ENCODE measurements around the gene ECE2.
"Not testable (repeated sequence)": the region's sequence is repeated elsewhere in the genome, so short reads cannot be mapped to it uniquely, and the experiment has no call there.

ECE2 gene

DNA sequence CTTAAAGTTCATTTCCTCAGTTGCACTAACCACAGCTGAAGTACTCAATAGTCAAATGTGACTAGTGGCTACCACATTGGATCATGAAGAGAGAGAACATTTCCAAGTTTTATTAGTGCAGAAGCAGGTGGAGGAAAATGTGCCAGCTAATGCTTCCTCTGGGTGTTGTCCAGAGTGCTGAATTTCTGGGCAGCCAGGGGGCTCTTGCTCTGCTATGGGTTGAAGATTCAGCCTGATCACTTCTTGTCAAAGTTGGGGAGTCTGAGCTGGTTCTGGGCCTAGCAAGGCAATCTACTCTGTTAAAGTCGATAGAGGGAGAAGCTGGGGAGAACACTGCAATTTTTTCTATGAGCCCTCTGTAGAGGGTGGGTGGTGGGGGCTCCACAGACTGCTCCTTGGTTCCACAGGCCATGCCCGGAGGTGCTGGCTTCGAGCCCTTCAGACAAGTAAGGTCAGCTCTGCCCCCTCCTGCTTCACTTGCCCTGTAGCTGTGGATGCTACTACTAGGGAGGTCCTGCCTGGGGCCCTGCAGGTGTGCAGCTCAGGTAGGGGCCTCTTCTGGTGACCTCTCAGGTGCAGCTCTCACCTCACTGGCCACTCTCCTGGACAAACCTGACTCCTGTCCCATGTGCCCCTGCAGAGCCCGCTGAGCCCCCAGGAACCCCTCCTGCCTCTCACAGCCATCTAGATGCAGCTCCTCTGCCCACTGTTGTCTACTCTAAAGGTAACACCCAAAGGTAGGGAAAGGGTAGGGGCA lies 35.3 kb upstream of the ECE2 start:
- DNase-seq, result no peak

DNA sequence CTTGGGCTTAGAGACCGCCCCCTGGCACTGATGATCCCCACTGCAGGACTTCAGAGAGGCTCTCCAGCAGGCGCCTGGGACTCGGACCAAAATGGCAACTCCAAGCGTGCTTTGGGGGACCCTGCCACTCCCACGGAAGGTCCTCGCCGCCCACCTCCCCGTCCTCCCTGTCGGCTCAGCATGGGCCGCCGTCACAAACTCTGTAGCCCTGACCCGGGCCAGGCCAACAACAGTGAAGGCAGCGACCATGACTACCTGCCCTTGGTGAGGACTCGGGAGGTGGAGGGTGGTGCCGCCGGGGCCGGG lies 34.7 kb upstream of the ECE2 start:
- no peak for DNase-seq

DNA sequence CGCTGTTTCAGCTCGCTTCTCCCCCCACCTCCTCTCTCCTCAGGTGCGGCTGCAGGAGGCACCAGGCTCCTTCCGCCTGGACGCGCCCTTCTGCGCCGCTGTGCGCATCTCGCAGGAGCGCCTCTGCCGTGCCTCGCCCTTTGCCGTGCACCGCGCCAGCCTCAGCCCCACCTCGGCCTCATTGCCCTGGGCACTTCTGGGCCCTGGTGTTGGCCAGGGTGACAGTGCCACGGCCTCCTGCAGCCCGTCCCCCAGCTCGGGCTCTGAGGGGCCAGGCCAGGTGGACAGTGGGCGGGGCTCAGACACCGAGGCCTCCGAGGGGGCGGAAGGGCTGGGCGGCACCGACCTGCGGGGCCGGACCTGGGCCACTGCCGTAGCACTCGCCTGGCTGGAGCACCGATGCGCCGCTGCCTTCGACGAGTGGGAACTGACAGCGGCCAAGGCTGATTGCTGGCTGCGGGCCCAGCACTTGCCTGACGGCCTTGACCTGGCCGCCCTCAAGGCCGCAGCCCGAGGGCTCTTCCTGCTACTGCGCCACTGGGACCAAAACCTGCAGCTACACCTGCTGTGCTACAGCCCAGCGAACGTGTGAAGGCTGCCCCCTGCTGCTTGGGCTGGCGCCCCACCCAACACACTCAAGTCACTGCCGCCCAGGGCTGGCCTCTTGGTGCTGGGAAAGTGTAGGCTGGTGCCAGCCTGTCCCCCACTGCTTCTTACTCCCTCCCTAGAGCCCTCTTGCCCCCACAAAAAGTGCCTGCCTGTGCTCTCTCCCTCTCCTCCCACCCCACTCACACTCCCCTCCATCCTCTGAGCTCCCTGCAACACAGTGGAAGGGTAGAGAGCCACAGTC lies 34.1 kb upstream of the ECE2 start:
- DNase-seq, result no peak

DNA sequence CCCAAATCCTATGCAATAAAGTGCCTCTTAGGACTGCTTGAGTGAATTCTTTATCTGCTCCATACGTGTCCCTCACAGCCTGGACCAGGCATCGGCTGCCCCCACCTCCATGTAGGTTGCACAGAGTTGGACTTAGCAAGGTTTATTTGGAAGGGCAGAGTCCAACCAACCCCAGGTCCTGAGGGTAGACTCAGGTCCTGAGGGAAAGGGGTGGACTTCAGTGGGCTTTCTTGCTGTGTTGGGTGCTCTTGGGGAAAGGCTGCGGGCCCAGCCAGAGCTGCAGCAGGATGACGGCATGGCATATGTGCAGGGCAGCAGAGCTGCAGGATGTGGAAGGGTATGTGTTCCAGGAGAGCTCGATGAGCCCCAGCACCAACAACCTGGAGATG lies 33.5 kb upstream of the ECE2 start:
- no peak for DNase-seq

DNA sequence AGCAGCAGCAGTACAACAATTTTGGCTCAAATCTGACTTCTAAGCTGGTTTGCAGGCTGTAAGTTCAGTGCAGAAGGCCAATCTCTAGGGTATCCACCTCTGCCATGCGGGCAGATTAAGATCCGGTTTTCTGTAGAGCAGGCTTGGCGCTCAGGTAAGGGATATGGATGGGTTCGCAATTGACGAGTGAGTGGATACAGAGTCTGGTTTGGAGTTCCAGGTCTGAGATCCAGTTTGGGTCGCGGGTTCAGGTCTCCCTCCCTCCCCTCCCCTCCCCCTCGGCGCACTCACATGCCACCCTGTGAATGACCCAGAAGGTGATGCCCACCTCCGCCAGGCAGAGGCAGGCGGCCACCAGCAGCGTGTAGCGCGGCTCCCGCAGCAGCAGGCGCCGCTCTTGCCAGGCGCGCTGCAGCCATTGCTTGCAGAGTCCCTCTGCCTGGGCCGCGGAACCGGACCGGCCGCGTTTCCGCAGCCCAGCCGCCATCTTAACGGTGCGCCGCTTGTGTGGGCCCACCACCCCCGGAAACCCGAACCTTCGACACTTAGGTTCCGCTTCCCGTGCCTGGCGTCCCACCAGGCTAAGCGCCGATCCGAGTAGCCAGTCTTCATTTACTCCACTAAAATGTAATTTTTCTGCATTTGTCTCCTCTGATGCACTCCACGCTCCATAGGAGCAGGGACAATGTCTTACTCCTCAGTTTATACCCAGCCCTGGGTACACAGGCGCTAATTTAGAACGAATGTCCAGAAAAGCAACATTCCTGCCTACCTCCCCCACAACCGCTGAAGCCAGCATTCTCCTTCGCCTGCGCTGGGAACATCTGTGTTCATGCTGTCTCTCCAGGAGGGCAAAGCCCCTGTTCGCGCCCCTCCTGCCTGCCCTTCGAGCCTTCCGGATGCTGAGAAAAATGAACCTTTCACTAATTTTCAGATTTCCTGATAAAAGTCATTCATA lies 27.1 kb upstream of the ECE2 start, which contains the start of gene ALG3:
TSS of gene ALG3 (minus strand) at position 509 of the 958 bp plus-strand sequence. CDS start at position 487, 22 bp downstream.
- peak; percentile 88 for DNase-seq

DNA sequence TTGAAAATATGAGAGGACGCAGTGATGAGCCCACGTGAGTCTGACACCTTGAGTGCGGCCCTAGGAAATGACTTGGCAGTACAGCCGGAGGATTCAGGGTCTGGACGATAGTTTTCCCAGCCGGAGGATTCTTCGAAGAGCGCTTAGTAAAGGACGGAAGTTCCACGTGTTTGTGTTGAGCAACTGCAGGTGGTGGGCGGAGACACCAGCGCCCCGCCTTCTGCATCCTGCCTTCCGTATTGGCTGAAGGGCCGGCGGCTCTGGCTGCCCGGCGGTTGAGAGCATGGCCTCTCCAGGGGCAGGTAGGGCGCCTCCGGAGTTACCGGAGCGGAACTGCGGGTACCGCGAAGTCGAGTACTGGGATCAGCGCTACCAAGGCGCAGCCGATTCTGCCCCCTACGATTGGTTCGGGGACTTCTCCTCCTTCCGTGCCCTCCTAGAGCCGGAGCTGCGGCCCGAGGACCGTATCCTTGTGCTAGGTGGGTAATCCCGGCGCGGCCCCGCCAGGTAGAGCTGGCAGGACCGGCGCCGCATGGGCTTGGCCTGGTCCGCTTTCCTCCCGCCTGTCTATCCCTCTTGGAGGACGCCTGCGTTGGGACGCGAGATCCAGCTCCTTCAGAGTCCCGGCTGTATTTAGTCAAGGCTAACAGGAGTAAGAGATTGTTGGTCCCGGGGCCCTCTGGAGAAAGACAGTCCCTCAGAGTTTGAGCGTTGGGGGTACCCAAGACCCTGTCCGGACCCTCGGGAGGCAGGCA lies 26.2 kb upstream of the ECE2 start, which contains the start of gene EEF1AKMT4:
TSS of gene EEF1AKMT4 (plus strand) at position 261 of the 755 bp plus-strand sequence. CDS start at position 284, 23 bp downstream.
- peak; percentile 96 for DNase-seq

DNA sequence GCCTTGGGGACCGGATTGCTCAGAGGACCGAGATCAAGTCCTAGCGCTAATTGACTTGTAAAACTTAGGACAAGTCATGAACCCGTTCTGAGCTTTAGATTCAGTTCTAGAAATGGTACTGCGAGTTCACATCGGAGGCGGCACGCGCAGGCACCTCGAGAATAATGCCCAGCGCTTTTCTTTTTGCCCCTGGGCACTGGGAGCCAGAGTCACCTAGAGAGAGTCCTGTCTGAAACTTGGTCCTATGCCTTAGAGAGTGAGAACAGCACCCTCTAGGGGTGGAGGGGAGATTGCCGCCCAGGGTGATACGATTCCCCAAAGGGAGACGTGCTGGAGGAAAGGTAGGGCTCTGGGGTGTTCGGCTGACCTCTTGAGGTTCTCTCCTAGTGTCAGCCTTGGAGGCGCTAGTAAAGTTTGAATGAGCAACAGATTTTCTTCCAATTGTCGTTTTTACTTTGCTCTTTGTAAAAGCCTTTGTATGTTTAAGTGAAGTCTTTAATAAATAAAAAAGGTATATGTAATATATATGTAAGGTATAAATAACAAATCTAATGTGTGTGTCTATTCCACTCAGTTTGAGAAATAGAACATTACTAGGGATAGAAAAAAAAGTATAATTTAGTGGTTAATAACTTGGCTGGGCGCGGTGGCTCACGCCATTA lies 25.5 kb upstream of the ECE2 start:
- peak; percentile 85 for DNase-seq

DNA sequence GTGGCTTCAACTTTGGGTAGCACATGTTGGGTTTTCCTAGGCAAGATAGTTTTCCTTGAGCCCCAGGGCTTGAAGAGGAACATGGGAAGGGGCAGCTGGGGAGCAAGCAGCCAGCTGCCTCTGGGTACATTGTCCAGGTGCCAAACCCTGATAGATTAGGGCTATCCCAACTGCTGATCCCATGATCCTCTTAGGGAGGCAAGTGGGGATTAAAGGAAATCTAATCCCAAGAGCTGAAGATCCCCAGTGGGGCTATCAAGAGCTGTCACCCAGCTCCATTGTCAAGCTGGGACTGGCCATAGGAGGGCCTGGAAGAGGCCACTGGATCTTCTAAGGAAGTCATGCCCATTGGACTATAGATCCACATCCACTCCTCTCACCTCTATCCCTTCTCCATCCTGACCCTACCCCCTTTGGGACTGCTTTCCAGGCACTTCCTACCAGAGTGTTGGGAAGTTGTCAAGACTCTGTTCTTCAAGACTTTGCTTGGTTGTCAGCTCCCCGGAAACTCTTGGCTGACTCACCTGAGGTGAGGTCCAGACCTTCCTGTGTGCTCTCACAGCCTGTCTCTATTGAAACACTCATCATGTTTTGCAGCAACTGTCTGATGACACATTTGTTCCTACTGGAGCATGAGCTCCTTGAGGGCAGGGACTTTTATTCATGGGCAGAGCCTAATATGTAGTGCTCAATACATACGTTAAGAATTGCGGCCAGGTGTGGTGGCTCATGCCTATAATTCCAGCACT lies 20.4 kb upstream of the ECE2 start:
- DNase-seq, result no peak

DNA sequence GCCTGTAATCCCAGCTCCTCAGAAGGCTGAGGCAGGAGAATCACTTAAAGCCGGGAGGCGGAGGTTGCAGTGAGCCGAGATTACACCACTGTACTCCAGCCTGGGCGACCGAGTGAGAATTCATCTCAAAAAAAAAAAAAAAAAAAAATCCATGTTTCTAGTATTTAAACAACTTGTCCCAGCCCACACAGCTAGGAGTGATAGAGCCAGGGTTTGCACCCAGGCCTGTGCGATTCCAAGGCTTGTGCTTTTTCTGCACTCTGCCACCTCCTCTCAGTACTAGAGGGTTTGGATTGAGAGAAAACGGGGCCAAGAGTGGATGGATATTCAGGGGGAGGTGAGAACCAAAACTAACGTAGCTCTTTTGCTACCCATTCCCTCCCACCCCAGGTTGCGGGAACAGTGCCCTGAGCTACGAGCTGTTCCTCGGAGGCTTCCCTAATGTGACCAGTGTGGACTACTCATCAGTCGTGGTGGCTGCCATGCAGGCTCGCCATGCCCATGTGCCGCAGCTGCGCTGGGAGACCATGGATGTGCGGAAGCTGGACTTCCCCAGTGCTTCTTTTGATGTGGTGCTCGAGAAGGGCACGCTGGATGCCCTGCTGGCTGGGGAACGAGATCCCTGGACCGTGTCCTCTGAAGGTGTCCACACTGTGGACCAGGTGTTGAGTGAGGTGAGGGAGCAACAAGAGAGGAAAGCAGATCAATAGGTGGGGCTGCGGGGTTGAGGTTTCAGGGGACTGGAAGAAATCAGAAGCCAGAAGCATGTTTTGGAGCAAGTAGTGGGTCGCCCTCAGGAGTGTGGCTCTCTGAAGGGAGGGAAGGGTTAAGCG lies 18.5 kb upstream of the ECE2 start:
- DNase-seq, result no peak

DNA sequence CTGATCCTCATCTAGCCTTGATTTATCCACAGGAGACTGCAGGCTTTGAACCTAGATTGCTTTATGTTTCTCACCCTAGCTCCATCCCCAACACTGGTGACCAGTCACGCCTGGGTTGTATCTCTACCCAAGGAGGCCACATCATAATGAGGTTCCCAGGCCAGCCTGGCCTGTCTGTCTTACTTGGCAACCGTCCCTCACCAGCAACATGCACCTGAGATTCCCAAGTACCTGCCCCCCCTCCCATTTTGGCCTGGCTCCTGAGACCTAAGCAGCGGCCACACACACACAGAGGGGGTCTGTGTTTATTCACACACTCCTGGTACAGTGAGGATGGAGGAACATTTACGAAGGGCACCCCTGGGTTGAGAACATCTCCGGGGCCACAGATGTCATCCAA lies 16.9 kb upstream of the ECE2 start:
- no peak for DNase-seq

DNA sequence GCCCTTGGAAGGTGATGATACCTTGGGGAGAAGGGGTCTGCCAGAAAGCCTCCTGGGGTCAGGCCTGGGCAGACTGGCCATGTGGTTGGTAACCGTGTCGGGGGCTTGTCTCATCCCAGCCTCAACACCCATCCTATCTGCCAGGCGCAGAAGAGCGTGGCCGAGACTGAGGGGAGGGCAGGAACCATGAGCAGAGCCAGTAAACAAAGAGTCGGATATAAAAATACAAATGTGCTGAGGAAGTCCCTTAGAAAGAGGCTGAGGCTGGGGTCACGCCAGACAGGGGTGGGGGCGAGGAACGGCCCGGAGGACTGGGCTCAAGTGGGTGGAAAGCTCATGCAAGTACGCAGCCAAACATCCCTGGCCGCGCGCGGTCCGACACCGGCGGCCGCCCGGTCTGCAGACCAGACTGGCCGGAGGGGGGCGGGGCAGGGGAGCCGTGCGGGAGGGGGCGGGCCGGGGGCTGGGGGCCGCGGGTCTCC lies 16.4 kb upstream of the ECE2 start:
- no peak for DNase-seq

DNA sequence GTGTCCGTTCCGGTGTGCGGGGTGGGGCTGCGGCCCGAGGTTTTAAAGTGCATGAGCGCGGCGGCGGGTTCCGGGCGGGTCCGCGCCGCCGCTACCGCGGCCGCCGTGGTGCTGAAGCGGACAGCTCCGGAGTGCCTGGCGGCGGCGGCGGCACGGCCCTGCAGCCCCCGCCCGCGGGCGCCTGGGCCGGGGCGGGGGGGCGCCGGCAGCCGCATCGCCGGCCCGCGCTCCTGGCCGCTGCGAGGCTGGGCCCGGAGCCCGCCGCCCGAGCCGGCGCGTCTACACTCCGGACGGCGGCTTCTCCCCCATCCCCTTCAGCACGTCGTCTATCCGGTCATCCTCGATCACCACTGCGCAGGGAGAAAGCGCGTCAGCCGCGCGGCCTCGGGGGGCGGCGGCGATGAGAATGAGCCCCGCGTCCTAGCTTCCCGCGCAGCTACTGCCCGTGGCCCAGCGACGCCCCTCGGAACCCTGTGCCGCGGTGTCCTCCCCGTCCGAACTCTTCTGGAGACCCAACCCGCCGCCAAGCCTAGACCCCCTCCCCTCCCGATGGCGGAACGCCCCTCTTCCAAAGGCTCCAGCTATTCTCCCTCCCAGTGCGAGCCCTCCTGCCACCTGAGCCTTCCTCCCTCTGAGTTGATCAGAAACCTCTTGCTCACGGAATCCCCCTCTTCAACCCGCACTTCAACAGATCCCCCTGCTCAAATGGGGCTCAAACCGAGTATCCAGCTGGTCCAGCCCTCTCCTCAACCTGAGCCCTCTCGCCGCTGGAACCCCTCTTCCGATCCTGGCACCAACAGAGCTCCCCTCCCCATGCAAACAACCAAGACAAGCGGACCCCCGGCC lies 15.7 kb upstream of the ECE2 start:
- DNase-seq, result no peak

DNA sequence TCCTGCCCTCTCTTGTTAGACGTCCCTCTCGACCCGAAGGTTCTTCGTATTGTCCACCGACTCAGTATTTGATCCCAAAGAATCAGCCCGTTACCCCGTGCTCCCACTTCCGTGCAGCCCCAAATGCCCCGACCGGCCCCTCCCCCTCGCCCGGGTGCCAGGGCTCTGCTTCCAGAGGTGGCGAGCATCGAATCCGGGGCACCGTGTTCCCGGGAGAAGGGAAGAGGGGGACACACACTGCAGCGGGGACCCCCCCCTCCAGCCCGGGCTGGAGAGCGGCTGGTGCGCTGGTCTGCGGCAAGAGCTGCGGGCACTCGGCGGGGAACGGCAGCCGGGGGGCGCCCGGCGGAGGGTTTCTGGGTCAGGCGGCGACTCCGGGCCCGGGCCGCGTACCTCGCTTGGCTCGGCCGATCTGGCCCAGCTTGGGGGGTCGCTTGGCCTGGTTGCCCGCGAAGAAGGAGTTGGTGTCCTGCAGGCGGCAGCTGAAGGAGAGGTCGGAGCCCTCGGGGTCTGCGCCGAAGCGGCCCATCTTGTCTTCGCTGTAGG lies 15.0 kb upstream of the ECE2 start:
- DNase-seq, result no peak

DNA sequence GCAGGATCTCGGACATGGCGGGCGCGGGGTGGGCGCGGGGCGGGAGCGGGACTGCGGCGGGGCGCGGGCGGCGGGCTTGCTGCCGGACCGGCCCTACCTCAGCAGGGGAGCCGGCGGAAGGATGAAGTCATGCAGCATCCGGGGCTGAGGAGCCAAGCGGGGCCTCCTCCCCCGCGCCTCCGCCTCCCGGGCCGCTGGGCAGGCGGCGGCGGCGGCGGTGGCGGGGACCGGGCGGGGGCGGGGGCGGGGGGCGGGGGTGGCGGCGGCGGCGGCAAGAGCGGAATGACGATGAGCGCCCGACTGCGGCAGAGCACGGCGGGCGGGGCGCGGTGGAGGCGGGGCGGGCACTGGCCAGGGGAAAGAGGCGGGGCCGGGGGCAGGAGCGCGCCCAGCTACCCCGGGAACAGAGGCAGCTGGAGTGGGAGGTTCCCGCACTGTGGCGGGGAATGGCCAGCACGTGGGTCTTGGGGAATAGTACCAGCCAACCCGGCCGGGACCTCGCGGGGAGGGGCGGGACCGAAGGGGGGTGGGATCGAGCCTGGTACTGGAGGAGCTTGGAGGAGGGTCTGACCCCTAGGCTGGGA lies 14.5 kb upstream of the ECE2 start, which contains the start of gene CAMK2N2:
TSS of gene CAMK2N2 (minus strand) at position 284 of the 584 bp plus-strand sequence. CDS start at position 16, 268 bp downstream.
- DNase-seq, result peak; percentile 77

DNA sequence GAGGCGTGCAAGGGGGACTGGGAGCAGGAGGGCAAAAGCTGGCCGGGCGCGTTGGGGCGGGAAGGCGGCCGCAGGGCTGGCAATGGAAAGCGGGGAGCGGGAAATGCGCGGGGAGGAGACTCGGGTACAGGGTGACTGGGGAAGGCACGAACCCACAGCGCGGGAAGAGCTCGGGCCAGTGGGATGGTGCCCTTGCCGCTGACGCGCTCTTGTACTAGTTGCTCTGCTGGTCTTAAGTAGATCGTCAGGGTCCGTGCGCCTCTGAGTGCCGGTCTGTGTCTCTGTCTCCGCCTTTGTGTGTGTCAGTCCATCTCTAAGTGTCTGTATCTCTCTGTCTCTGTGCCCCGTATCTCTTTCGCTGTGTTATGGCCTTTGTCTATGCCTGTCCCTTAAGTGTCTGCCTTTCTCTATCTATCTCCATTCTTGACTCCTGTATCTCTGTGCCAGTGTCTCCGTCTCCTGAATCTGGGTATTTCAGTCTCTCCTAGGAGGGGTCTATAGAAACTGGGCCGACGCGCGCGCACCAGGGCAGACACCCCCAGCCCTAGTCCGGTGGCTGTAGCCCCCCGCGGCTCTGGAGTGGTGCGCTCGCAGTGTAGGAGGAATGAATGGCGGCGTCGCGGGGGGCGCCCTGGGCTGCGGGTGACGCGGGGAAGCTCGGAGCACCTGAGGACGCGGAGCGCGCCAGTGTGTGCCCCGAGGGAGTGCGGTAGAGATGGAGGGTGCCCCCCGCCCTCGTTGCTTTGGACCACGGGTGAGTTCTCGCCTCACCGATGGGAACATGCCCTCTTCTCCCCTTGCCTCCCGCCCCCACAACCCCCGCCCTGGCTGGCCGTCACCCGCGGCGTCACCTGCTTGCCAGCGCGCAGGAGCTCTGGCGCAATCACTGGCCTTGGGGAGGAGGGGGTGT lies 13.7 kb upstream of the ECE2 start:
- peak; percentile 48 for DNase-seq

DNA sequence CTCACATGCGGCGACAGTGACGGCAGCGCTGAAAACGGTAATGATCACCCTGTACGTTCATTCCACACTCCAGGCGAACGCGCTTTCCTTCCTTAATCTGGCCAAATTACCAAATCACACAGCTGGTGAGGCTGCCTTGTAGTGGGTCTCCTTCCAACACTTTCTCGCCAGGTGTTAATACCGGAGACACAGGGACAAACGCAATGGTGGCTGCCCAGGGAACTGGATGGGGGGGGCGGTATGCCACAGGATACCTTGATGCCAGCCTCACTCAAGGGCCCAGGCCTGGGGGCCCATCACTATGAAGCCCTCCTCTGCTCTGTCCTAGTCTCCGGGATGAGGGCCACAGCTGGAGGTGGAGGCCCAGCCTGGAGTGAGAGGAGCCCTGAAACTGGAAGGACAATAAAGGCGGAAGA lies 13.1 kb upstream of the ECE2 start:
- DNase-seq, result no peak

DNA sequence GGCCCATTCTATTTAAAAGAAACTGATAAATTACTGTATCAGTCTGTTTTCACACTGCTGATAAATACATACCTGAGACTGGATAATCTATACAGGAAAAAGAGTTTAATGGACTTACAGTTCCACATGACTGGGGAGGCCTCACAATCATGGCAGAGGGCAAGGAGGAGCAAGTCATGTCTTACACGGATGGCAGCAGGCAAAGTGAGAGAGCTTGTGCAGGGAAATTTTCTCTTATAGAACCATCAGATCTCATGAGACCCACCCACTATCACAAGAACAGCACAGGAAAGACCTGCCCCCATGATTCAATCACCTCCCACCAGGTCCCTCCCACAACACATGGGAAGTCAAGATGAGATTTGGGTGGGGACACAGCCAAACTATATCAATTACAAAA lies 8.6 kb upstream of the ECE2 start:
- not testable (repeated sequence) for DNase-seq
